Fibroblast of skin of abdomen (primary cell): ENCODE results near the gene SAP30.

ENCODE experiments used
- DNase-seq: peaks from one replicate; pipeline ENCODE4 v3.0.0-alpha.2; 2013

Gene SAP30

DNA sequence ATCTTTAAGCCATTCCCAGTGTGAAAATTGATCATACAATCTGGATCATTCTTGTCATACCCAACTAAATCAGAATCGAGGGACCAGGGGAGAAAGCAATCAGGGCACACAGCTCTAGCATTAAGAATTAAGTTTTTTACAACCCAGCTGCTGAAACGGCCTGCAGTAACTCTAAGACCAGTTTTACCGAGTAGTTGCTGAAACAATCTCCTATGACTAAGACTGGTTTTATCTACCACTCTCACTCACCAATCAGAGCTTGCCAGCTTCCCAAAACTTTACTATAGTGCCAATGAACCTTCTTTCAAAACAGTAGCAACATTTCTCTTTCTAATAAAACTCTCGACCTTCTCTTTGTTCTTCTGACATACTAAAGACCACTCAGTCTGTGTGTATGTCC is 2.8 kb upstream of the SAP30 start:
- no peak for DNase-seq

DNA sequence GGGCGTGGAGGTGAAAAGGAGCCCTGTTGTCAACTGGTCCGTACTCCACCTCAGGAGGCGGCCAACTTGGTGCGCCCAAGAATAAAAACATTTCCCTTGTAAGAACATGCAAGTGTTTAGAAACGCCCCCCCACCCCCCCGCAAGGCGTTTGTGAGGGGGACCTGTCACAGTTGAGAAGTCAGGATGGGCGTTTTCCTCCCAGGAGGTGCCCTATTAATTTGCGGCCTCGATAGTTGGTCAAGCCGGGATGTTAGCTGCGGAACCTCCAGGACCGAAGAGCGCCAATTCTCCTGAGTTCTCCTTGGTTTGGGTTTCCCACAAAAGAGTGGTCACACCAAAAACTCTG is 651 bp upstream of the SAP30 start:
- DNase-seq = no peak

DNA sequence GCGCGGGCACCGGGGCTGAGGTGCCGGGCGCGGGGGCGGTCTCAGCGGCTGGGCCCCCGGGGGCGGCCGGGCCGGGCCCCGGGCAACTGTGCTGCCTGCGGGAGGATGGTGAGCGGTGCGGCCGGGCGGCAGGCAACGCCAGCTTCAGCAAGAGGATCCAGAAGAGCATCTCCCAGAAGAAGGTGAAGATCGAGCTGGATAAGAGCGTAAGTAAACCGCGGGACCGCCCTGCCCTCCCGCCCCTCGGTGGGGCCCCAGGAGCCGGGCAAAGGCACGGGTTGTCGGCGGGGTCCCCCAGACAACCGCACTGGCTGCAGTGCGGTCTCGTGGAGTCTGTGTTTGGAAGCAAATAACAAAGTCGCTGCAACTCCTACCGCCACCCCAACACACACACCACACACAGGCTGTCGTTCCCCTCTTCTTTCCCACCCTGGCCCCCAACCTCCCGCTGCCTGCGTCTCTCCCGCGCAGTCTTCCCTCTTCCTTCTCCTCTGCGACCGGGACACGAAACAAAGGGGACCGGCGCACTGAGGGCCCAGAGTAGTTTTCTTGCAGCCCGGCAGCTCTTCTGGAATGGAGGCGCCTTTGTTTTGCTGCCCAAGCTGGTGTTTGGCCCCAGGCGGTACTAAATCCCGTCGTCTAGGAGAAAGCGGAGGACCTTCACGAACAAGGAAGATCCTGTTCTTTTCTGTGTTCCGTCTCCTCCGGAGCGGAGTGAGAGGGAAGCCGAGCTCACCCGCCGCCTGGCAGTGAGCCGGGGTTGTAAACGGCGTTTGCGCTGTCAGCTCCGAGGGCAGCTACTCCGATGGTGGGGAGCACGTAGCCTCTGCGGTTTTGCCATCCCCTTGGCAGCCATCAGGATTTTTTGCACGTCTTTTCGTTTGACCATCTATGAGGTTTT is 788 bp downstream of the SAP30 start:
- peak; percentile 77 for DNase-seq

DNA sequence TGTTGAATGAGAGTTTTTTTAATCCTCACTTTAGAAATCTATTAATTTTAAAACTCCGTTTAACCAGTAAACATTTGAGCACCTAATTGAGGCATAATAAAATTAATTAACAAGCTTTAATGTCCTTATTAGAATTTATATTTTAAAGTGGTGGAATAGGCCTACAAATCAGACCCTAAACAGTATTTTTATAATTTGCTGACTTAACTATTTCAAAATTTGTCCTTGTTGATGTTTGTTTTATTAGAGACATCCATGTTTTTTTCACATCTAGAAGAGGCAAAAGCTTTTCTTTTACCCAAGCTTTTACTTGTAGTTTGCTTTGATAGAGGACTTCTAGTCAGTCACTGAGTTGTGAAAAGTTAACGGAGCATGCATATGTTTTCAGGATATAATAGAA is 3.8 kb downstream of the SAP30 start:
- DNase-seq = no peak

DNA sequence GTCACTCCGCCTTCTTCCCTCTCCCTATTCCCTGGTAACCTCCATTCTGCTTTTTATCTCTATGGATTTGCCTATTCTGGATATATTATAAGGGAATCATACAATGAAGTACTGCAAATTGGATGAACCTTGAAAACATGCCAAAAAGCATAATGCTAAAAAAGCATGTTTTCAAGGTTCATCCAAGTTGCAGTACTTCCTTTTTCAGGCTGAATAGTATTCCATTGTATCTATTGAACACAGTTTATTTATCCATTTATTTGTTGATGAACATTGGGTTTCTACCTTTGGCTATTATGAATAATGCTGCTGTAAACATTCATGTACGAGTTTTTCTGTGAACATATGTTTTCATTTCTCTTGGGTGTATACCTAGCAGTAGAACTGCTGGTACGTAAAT is 9.2 kb downstream of the SAP30 start:
- DNase-seq = no peak

DNA sequence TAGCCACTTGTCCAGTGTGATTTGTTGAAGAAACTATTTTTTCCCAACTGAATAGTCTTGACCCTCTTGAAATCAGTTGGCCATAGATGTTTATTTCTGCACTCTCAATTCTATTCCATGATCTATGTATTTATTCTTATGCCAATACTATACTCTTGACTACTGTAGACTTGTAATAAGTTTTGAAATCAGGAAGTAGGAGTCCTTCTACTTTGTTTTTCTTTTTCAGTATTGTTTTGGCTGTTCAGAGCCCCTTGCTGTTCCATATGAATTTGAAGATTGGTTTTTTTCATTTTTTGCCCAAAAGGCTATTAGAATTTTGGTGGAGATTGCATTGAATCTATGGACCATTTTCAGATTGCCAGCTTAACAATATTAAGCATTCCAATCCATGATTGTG is 10.2 kb downstream of the SAP30 start:
- DNase-seq = no peak

DNA sequence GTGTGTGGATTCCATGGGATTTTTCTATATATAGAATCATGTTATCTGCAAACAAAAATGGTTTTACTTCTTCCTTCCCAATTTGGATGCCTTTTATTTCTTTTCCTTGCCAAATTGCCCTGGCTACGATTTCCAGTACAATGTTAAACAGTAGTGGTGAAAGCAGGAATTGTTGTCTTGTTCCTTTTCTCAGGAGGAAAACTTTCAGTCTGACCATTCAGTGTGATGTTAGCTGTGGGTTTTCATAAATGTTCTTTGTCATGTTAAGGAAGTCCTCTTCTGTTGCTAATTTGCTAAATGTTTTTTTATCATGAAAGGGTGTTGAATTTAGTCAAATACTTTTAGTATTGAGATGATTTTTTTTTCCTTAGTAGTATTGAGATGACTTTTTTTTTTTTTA is 10.9 kb downstream of the SAP30 start:
- no peak for DNase-seq

DNA sequence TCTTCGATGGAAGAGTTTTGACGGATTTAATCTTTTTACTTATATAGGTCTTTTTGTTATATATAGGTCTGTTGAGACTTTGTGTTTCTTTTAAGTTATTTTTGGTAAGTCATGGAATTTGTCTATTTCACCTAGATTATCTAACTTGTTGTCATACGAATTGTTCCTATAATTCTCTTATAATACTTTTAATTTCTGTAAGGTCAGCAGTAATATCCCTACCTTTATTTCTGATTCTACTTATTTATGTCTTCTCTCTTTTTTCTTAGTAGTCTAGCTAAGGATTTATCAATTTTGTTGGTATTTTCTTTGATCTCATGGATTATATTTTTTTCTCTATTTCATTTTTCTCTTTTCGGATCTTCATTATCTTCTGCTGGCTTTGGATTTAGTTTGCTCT is 11.6 kb downstream of the SAP30 start:
- DNase-seq = no peak

DNA sequence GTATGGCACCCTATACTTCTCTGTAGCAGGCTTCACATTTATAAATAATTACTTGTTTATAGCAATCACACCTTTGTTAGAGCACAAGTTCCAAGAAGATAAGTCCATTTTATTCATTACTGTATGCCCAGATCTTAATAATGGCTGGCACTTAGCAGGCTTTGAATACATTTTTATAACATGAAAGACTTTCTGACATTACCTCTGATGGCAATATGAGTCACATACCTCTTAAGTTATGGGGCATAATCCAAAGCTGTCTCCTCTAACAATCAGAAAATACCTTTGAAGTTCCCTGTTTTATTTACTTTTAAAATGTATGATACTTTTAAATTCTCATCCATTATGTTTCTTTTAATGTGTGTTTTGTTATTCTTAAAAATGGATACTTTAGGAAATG is 16.0 kb downstream of the SAP30 start:
- no peak for DNase-seq

DNA sequence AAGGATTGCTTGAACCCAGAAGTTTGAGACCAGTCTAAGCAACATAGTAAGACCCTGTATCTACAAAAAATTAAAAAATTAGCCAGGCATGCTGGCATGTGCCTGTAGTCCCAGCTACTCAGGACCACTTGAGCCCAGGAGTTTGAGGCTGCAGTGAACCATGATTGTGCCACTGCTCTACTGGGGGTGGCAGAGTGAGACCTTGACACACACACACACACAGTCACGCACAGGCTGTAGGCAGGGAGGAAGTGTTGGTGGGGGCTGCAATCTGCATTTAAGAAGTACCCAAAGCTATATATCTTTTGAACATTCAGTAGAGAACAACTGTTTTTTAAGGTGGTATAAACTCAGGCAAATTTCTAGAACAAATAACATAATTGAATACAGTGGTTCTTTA is 20.9 kb downstream of the SAP30 start:
- DNase-seq = no peak

DNA sequence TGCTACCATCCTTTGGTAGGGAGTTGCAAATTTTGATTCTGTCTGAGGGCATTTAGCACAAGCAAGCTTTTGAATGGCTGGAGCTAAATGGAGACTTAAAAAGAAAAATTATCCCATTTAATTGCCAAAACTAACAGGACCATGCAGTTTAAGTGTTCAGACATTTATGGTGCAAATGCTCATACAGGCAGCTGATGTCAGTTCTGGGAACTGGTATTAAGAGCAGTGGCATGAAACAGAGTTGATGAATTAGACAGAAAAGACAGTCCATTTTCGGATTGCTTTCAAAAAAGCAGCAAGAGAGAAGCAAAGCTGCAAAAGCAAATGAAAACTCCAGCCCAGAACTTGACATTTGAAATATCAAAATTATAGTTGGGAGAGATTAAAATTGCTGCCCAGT is 26.9 kb downstream of the SAP30 start:
- DNase-seq = no peak

DNA sequence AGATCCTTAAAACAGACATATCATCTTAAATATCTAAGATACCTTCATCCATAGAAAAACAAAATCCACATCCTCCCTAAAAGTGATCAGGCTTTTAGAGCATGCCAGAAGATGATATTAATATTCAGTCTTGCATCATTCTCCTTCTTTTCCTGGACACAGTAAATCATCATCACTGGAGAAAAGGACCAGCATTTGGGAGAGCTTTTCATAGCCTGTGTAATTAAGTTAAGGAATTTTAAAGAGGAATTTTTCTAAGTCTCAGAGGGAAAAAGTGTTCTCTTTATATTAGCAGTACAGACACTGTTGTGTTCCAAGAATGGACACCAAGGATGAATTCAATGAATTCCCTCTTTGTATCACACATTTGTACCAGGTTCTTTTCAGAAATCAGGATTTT is 27.5 kb downstream of the SAP30 start:
- peak; percentile 49 for DNase-seq

DNA sequence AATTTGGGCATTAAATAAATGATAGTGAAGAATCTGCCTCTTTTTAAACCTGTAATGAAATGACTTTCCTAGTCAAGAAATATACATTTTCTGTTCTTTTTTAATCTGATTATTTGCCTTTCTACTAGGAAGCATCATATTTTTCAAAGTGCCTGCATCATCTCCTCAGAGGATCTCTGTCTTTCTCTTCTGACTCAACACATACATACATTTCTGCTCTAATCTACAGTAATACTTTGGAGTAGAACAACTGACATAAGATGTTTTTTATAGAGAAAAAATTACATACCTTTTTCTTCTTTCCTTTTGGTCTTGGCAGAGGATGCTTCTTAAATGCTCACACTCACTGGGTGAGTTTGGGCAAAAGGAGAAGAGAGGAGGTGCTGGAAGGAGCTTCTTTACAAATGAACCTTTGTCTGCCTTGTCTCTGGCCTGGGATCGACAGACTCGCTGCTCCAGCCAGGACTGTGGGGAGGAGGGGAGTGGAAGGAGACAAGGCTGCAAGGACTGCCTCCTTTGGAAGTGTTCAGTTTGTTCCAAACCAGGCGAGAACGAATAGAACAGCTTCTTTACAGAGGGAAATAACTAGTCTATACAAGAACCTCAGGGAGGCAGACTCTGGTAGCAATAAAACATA is 28.1 kb downstream of the SAP30 start, which contains the start of gene SCRG1:
Gene SCRG1, minus strand, starts transcription at position 338 of the 637 bp plus-strand sequence. CDS start 7,702 bp downstream, outside the sequence.
- DNase-seq = peak; percentile 61

DNA sequence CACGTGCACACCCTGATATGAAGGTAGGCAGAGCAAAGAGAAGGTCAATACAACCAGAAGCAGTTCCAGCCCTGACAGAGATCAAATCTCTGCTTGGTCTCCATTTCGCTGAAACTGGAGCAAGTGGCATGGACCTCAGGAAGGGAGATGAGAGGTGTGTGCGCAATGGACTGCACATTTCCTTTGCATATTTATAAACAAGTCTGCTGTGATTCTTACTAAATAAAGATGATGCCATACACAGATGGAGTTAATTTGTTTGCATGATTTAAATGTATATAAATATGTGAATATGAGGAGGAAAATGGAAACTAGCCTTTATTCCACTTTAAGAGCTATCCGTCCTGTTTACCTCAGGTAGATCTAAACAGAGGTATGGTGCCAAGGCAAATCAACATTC is 30.3 kb downstream of the SAP30 start:
- DNase-seq = no peak

DNA sequence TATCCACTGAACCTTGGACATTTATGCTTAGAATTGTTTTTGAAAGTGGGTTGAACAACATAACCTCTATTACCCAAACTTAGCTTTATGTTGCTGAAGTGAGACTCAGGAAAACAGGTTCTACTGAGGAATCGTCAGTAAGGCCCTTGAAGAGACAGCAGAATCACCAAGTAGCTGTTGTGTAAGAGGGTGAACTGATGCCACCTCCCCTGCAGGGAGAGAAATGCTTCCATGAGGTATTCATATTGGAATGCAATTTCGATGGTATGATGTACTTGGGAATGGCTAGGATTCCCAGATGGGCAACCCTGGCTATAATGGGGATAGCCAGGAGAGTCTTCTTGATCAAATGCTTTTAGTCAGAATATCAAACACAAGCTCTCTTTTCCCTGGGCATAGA is 32.3 kb downstream of the SAP30 start:
- peak; percentile 49 for DNase-seq

DNA sequence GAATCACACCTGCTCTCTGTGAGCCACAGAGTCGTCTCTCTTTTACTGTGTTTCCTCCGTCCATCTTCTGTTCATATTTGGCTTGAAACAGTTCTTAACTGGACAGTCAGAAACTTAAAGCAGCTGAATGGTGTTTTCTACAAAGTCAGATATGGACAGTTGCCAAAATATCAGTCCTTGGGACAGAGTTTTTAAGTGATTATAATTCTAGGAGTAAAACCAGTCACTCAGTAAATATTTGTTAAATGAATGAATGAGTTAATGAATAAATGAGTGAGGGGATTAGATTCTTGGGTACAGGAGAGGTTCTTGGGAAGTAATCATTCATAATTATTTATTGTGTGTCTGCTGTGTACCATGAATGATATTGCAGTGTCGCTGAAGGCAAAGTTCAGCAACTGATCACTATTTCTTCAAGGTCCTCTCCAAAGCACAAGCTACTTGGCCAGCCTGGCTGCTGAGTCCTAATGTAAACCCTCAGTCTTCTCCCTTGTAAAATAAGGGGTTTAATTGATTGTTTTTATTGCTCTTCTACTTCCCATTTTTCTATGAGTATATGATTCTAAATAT is 33.6 kb downstream of the SAP30 start:
- no peak for DNase-seq

DNA sequence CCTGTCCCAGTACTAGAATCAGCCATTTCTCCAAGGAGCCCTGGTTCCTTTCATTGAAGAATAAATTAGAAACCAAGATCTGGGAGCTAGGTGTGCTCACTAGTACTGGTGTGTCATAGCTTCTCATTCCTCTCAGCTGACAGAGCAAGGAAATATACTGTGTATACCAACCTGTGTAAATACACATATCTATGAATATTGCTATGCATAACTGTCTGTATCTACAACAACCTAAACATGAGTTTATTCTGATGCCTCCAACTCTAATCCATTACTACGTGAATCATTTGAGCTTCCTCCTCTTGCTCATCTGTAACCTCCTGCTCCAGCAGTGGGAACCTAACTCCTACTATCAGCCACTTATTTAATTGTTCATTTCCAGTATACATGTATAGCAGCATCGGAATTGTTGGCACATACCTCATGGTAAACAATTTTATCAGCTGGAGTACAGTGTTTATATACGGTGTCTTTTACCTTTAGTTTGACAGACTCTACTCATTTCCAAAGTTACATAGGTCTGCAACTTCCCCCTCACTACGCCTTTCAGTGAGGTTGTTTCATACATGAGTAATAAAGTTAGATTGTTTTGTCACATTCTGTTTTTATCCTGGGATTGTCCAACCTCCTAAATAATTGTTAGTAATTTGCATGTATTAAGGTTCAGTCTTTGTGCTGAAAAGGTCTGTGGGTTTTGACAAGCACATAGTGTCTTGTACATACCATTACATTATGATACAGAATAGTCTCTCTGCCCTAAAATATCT is 35.3 kb downstream of the SAP30 start:
- DNase-seq = no peak

DNA sequence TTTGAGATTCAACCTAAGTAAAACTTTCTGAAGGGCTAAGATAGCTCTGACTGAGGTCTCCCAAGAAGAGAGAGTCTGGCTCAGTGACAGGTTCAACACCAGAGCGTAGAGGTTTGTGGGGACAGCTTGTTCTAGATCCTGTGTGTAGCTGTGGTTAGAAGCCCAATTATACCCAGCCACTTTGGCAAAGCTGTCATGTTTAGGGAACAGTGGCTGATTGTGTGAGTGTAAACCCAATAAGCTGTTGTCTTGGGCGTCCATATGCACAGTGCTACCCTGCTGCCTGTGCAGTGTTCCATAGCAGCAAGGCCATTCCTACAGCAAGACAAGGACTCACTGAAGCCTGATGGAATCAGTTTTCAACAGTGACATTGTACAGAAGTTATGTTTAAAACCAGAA is 39.3 kb downstream of the SAP30 start:
- DNase-seq = no peak

DNA sequence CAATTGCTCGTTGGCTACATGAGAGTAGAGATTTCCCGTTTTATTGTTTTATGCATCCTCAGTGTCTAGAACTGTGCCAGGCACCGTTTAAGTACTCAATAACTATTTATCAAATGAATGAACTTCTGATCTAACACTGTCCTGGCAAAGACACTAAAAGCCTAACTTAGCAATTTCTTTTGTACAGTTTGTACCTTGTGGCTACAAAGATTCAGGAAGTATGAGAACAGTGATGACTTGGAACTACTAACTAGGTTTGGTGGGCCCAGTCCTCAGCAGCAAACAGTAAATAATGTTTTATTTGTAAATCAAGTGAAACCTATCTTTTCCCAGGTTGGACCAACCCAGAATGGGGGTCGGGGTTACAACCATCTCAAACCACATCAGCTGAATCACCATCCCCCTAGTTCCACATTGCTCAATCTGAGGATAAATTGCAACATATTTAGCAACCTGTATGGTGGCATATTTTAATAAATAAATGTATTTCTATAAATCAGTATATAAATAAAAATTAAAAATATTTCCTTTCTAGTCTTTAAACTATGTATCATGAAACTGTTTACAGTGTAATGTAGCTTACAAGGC is 40.4 kb downstream of the SAP30 start:
- no peak for DNase-seq

DNA sequence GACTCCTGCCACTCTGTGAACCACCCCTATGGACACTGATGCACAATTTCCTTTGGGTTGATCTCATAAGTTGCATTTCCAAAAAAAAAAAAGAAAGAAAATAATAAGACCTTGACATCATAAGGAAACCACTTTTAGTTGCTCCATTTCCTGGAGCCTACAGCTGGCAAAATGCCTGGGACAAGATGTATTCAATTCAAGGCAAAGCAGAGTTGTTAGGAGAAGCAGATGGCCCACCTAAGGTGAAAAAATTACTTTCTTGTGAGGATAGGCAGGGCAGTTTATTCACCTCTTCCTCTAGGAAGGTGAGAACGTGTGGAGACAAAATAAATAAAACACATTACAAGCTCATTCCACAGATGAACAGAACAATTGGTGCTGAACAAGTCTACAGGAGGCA is 42.3 kb downstream of the SAP30 start:
- peak; percentile 64 for DNase-seq

DNA sequence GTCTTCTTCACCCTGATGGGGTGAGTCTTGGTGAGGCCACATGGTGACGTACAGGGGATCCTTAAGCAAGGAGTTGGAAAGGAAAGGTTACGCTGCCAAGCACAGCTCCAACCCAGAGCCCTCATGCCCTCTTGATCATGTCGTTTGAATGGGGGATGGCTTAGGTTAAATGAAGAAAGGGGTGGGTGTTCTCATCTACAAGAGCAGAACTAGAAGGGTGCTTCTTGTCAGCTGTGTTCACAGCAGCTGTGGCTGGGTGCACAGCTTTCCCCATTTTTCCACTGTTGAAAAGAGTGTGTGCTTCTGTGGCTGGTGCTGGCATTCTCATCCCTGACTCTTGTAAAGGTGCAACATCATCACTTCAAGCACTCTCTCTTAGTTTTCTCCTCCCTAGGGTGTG is 43.7 kb downstream of the SAP30 start:
- DNase-seq = no peak

DNA sequence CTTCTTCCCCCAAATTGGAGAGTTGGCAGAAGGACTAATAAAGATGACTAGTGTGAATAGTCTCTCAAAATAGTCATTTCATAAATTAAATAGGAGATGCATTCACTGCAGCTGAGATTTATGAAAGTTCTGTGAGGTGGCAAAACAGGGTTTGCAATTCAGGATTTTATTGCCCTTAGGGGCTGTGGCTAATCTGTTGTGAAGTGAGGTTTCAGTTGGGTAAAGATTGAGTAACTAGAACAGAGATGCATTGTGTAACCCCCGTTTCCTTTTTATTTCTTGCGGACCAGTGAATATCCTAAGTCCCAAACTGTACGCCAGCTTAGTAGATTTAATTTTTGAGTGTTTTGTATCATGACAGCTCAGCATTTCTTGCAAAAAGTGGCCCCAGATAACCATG is 44.3 kb downstream of the SAP30 start:
- no peak for DNase-seq
